ENCODE data around the gene CD7.

The CD7 gene

DNA sequence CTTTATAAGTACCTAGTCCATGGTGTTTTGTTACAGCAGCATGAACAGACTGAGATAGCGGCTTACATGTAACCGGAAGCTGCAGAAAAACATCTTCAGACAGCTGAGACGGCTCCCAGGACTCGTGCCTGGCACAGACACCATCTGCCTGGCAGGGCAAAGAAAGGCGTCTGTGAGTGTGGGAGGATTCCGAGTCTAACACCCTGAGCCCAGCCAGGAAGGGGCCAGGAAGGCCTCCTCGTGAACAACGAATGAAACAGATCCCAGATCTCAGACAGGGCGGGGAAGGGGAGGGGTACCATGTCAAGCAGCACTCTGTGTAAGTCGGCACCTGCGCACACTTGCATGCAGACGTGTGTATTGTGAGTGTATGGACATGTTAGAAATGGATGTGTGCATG, 39.6 kb downstream of the CD7 start:
- DNase-seq, result no peak

DNA sequence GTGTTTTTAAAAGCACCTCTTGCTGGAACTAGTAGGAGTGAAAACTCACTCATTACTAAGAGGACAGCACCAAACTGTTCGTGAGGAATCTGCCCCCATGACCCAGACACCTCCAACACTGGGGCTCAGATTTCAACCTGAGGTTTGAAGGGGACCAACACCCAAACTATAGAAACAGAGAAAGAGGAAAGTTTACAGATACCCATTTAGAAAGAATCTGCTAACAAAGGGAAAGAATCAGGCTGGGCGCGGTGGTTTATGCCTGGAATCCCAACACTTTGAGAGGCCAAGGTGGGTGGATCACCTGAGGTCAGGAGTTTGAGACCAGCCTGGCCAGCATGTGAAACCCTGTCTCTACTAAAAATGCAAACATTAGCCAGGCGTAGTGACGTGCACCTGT, 40.5 kb downstream of the CD7 start:
- no peak for DNase-seq

DNA sequence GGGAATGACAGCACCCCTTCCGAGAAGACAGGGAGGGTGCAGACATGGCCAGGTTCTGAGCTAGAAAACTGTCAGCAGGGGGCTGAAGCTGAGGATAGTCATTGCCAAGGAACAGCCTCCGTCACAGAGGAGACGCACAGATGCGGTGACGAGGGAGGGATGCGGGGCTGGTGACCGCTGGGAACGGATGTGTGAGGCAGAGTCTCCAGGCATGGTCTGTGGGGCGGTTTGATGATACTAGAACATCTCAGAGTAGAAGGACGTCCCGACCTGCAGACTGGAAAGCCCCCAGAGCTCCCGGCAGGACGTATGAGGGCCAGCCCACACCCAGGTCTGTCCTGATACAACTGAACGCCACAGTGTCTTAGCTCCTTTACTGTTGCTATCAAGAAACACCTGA, 42.1 kb downstream of the CD7 start:
- DNase-seq, result no peak

DNA sequence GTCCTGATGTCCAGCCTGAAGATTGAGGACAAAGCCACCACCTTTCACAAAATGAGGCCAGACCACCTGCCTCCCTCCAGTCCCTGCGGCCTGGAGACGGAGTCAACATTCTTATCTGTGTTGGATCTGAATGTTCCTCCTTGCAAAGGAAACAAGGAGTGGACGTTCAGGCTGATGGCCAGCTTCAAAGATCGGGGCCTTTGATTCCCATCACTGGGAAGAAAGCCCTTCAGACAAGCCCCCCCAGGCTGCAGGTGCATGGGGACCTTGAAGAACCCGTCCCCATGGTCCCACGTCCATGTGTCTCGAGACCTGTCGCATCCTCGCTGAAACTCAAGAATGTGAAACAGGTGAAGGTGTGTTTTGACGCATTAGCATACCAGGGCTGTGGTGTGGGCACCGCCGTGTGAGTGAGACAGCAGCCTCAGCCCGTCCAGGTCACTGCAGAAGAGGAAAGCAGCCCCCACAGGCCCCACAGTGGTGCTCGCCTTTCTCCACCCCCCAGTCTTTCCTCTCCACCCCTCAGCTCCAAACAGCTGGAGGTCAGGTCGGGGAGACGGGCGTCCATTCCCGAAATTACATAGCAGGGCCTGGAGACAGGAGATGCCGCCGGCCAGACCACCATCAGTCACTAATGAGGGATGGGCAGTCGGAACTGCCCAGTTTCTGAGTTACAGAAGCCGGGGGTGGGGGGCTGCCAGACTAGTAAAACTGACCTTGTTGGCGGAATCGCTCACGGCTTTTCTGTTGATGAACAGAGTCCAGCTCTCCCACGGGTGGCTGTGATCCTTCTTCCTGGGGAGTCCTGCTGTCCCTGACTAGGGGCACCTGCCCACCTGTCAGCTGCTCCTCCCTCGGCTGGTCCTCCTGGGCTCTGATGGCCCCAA, 43.0 kb downstream of the CD7 start:
- no peak for DNase-seq

DNA sequence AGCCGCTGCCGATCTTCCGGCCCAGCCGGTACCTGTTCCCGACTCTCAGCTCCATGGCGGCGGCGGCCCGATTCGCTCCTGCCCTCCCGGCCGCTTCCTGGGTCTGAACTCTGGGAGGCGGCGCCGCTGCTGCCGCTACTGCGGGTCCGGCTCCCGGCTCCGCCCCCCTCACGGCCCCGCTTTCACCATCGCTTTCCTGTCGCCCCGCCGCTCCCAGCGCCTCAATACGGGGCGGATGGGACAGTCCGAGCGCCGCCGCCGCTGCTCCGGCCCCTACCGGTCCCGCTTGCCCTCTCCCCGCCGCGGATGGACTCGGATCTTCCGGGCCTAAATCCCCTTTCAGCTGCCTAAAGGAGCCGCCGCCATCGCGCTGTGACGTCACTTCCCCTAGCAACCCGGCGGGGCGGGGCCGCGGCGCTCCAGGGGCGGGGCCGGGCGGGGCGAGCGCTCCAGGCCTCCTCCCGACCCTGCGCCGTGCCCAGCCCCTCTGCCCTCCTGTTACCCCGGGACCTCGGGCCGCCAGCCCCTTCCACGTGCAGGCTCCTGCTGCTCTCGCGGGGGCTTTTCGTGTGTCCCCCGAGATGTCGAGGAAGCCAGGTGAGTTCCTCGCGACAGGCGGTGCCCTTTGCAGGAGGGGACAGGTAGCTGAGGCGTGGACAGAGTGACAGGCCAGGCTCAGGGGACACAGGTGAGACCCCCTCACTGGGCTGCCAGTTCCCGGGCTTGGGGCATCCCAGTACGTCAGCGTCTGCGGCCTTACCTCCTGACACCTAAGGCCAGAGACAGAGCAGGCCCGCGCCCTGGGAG, 43.9 kb downstream of the CD7 start, which contains the start of gene CSNK1D:
TSS of gene CSNK1D (minus strand) at position 374 of the 807 bp plus-strand sequence. CDS start at position 55, 319 bp downstream.
- DNase-seq, result peak; percentile 94

DNA sequence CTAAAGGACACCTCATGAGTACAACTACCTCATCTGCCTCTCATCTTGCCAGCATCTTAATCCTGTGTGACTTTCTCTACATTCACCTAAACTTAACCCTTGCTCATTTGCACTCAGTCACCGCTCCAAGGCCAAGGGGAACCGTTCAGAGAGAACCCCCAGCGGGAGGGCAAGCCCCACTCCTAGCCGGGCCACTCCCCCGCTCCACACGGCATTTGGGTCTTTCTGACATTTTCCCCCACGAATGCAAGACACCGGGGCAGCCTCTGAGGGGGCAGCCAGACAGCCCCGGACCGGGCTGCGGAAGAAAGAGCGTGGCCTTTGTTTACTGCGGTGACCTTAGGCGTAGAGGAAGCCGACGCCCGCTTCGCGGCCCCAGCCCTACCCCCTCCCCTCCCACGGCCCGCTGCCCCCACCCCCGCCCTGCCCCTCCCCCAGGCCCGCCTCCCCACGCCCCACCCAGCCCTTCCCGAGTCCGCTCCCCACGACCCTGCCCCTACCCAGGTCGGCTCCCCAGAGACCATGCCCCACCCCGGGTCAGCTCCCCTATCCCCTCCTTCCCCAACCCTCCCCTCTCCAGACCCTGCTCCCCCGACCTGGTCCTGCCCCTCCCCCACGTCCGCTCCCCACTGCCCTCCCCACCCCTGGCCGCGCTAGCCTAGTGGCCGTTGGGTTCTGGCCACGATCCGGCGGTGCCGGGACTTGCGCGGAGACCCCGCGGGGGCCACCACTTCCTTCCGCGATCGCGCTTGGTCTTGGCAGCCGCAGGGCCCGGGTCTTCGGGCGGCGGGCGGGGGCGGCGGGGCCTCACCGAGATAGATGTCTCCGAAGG, 44.7 kb downstream of the CD7 start:
- peak; percentile 43 for DNase-seq

DNA sequence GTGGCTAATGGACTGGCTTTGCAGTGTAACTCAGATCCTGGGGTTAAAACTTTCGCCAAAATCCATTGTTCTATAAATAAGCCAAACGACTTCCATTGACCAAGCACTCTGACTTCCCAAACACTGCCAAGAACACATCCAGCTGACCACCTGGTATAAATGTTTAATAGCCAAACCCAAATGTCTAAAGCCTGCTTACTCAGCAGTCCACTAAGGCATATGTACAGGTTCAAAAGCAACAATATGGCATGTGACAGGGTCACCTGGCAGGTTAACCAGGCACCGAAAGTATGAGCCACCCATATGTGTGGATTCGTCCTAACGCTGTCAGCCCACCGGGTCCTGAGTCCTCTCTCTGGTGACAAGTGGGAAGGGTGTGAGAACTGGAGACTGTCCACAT, 46.0 kb downstream of the CD7 start:
- no peak for DNase-seq

DNA sequence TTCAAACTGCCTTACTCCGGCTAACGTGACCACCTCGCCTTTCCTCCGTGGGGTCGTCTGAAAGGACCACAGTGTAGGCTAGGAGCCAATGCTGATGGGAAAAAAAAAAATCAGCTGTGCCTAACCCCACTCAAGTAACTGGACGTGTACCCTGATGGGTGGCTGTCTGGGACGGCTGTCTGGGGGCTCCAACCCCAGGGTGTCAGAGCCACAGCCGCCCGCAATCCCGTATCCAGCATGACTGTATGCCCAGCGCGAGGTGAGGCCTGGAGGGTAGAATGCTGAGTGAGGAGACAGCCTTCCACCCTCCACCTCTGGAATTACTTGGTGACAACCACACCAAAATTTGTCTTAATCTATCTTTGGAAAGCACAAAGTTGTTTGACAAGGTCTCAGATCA, 46.8 kb downstream of the CD7 start:
- DNase-seq, result no peak

DNA sequence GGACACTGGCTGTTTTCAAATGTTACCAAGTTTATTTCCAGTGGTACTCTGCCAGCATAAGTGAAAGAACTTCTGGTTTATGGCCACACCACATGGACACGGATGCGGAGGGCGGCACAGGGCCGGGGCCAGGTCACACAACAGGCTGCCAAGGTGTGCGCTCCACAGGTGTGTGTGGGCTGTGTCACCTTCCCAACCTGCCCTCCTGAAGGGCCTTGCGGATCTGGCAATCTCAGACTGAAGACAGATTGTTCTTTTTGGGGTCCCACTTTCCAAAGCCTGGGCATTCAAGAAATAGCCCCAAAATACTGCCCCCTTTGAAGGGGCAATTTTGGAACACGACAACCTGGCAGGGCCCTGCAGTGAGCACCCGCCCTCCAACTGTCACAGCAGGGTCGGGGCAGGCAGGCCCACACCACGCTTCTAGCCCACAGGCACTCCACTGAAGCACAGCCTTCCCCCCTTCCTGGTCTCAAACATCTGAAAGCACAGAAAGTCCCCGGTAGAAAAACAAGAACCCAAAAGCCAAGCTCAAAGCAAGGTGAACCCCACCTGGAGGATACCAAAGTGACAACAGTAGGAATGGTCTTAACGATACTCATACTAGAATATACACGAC, 47.4 kb downstream of the CD7 start:
- no peak for DNase-seq

DNA sequence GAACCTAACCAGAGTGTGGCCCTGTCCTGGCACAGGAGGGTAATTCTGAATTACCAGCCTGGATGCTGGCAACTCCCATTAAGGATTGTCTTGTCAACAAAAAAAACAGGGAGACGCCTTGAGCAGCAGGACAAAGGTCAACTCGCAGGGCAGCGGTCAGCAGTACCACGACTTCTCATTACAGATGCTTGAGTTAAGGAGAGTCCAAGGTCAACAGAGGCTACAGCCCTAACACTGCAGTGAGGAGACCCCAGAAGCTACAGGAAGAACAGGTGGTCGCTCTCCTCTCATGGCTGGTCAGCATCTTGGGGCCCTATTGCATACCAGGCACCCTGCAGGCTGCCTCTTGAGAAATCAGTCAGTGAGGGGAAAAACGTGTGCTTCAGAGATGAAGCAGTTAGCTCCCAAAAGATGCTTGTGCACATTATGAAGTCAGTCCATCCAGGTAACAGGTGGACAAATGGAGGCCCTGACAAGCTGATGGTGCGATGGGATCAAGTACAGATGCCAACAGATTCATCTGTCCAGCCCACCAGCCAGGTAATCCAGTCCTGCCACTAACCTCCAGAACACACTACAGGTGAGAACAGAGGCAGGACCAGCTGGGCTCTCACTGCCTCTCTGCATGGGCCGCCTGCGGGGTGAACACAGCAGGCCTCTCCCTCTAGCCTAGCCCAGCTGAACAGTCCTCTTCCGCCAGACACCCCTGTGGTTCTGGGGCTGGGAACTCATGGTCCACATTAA, 48.1 kb downstream of the CD7 start:
- no peak for DNase-seq

DNA sequence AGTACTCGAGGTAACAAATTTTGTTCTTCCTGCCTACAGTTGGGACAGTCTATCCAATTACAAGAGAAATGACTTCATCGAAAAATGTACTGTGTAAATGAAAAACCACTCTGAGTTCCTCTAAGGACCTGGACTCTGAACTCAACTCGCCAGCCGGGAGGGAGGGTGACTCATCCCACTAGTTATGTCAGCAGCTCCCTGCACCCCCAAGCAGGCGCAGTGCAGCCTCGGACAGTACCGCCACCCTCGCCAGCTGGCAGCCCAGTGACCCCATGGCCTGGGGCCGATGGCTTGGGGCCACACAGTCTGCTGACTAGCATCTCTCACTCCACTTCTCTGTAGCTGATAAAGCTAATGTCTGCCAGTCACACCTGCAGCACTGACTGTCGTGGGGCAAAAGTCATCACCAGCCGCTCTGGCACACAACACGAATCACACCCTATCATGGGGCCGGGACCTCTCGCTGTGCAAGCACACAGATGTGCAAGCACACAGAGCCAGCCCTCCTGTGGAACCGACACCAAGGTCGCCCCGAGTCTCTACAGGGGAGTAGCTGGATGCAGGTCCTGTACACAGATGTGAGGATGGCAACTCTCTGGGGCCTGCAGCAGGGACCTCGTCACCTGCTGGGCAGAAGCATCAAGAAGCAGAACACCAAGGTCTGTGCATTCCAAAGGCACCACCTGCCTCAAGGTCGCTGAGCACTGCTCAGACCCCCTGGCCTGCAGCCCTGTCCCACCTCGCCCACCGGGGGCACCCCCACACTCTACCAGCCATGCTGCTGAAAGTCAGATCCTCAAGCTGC, 49.6 kb downstream of the CD7 start:
- DNase-seq, result peak; percentile 38

DNA sequence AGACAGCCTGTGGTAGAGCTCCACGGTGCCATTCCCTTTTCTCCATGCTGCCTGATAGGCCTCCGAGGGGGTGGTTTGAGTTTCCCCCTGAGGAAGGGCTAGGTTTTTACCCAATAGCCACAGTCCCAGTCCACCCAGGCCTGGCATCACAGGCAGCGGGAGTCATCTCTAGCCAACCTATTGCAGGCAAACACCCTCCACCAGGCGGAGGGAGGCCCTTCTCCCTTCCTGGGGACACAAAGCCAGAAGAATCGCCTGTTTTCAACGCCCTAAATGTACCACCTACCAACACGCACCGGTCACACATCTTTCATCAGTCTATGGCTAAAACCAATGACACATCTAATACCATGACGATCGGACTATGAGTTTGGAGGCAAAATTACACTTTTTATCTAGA, 51.3 kb downstream of the CD7 start:
- DNase-seq, result no peak

Data from stimulated activated CD4-positive, alpha-beta T cell treated with anti-CD3 and anti-CD28 coated beads, Interleukin-4, amount 100 ng/mL, for 1 hour (primary cell).